GM21381 (cell line): Measurements from ENCODE around the gene SYNDIG1.

Experiments used
- ATAC-seq: cut with Tn5 transposase; IDR thresholded peaks from one replicate; pipeline ENCODE4 v1.9.1; 2021; ENCODE audit warnings: mild to moderate bottlenecking, moderate library complexity; ENCODE audit not compliant: unreplicated experiment

SYNDIG1 gene

GRCh38 chr20:24627926-24628325, 158.5 kb downstream of the SYNDIG1 start:
- ATAC-seq = no peak

DNA sequence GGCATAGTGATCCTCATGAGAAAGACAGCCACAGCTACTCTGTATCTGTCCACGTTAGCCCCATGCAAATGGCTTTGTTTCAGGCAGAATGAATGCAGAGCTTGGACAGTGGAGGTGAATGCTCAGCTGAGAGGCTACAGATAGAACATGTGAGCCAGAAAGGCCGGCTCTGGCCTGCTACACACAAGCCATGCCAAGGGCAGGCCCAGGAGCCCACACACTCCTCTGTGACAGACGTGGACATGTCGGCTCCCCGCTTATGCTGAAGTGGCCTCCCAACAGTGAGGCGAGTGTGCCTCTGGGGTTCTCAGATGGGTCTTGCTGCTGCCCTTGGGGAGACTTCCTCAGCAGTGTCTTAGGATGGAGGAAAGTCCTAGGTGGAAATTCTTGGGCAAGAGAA, 159.6 kb downstream of the SYNDIG1 start:
- no peak for ATAC-seq

- ATAC-seq = no peak
These were observed 160.2 kb downstream of the SYNDIG1 start for GRCh38 chr20:24629668-24630067.

DNA sequence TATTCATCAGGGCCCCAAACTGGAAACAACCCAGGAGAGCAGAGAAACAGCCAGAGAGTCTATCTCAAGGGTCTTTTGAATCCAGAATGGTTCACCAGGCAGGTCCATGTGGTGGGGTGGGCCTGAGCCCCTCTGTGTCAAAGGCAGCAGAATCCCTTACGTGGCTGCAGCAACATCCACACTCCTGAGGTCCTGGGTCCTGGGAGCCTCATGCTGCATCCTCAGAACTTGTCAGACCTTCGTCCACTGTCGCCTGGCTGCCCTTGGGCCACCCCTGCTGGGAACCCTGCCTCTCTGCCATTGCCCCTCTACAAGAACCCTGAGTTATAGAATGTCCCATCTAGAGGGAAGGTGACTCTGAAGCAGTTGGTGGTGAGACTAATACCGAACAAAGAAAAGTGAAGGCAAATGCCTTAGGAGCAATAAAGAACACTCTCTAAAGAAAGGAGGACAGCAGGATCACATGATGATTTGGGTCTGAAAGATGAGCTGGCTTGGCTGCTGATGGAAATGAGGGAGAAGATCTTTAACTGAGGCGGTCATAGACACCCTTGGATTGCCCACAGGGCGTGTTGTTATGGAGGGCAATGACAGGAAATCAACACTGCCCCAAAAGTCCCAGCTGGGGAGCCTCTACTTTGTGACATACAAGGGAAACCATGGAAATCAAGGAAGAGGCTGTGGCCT, 161.2 kb downstream of the SYNDIG1 start:
- no peak for ATAC-seq

GRCh38 chr20:24631173-24631505, 161.7 kb downstream of the SYNDIG1 start:
- ATAC-seq = no peak

DNA sequence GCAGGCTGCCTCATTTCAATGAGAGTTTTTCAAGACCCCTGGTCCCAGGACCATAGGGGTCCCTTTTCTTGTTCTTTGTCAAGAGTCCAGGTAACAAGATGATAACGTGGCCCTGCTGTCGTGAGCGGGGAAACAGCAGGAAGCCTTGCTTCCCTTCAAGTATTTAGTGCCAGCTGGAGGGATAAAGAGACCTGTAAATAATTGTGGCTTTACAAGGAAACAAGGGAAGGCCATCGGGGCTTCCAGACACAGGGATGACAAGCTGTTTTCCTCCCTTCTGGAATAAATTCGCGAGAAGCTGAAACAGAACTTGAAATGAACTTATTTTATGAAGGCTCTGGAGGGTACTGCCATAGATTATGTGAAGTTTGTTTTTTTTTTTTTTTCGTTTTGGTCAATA, 163.2 kb downstream of the SYNDIG1 start:
- ATAC-seq = no peak

DNA sequence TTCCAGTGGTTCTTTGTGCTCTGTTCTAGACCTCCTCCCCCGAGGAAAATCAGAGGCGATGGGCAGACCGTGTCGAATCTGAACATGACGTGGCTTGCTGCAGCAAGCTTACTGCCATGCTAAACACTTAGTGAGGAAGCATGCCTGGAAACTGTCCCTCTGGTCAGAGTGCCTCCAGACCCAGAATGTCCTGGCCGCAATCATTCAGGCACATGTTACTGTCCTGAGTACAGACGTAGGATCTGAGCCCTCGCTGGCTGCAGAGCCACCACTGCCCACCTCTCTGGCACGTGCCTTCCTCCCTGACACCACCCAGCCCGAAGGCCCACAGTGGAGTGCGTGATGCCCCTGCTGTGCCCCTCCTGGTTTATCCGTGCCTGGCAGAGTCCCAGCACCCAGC, 163.6 kb downstream of the SYNDIG1 start:
- ATAC-seq = no peak

DNA sequence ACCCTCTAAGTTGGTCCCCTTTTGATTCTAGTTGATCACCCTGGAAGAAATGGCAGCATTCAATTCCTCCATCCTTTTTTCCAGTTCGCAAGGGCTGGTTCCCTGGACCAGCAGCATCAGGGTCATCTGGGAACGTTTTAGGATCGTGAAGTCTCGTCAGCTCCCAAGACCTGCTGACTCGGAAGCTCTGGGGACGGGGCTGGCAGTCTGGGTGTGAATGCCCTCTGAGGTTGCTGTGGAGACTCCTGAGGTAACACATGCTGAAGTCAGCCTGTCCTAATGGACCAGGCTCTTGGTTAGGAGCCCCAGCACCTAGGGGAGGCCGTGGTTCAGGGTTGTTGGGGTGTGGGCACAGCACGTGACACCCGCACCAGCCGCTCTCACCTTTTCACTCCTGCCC, 164.1 kb downstream of the SYNDIG1 start:
- ATAC-seq = no peak

DNA sequence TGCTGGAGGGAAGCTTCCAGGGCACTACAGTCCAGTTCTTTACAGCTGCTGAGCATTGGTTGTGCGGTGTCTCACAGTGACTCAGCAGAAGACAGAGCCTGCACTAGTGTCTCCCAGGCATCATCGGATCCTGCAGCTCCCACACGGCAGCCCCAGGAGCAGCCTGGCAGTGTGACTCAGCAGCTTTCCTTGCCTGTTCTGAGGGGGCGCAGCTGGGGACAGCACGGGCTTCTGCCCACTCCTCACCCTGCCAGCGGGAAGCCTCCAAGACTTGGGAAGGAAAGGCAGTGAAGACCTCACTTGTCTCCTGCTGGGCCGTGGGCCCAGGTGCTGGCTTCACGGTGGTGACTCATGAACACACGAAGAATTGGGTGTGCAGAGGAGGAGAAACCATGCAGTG, 165.4 kb downstream of the SYNDIG1 start:
- ATAC-seq = no peak

GRCh38 chr20:24636626-24637025, 167.2 kb downstream of the SYNDIG1 start:
- ATAC-seq = no peak

DNA sequence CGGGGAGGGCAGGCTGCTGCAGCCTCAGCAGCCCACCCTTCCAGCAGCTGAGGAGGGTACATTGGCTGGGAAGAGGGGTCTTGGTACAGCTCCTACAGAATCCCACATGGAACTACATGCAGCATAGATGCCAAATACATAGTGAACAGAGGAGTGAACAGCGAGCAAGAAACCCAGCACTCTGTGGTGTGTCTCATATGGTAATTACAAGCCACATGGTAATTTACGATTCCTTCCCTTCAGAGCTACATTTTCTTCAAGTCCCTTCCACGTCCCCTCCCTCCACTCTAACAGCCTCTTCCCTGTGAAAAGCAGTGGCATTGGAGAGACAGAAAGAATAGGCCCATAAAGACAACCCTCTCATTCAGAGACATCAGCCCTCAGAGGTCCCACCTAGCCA, 167.7 kb downstream of the SYNDIG1 start:
- no peak for ATAC-seq

DNA sequence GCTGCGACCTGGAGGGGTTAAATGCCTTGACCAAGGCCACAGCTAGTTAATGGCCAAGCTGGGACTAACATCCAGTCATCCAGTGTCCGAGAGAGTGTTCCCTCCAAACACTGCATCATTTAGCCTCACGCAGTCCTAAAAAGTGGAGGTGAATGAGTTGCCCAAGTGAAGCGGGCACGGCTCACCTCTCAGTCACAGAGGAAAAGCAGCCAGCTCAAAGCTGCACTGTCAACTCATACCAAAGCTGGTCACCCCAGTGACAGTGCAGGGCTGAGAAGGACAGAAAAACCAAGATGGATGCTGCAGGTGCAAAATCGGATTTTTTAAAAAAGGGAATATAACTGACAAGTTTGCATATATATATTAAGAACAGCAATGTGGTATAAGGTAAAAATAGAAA, 168.5 kb downstream of the SYNDIG1 start:
- no peak for ATAC-seq

- ATAC-seq = no peak
These were observed 169.4 kb downstream of the SYNDIG1 start for GRCh38 chr20:24638591-24639548.

- no peak for ATAC-seq
These were observed 170.8 kb downstream of the SYNDIG1 start for GRCh38 chr20:24640276-24640675.

- ATAC-seq = no peak
These were observed 171.3 kb downstream of the SYNDIG1 start for GRCh38 chr20:24640686-24641085.

GRCh38 chr20:24643731-24644626, 174.6 kb downstream of the SYNDIG1 start:
- ATAC-seq = no peak

DNA sequence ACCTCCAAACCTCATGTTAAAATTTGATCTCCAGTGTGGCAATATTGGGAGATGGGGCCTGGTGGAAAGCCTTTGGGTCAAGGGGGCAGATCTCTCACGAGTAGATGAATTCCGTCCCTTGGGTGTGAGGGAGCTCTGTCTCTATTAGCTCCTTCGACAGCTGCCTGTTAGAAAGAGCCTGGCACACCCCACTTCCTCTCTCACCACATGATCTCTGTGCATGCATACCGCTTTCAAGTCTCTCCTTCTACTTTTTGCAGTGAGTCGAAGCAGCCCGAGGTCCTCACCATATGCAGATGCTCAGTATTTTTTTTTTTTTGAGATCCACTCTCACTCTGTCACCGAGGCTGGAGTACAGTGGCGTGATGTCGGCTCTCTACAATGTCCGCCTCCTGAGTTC, 176.9 kb downstream of the SYNDIG1 start:
- no peak for ATAC-seq

- ATAC-seq = no peak
These were observed 178.3 kb downstream of the SYNDIG1 start for GRCh38 chr20:24647713-24648112.

- ATAC-seq = peak; percentile 6
These were observed 179.1 kb downstream of the SYNDIG1 start for GRCh38 chr20:24648481-24648880.

GRCh38 chr20:24648919-24649318, 179.5 kb downstream of the SYNDIG1 start:
- ATAC-seq = peak; percentile 49

DNA sequence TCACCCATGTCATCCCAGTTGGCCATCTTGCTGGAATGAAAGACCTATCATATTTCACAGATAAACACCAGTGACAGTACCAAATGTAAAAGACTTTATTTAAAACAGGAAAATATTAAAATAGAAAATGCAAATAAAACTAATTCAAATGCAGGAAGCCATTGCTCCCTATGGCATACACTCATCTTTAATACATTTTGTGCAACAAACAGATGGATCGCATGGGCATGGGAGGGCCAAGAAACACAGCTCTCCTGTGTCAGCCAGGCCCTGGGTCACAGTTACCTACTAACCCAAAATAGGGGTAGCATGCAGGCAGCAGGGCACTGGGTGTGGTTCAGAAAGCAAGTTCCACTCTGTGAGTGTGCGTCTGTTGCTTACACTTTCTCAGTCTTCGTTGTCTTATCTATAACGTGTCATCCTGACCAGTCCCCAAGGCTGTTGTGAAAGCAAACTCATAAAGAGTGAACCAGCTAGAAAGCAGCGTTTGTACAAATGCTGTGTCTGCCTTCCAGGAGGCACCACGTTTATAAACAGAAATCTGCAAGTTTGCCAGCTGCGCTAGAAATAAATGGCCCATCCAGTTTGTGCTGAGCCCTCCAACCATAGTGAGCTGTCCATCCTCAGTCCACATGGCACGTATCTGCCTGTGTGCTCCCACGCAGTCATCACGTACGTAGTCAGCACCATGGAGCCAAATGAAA, 180.5 kb downstream of the SYNDIG1 start:
- ATAC-seq = no peak
